ENCODE results near the gene ARHGEF2. TPM values are rescaled to one million over a fixed set of nuclear protein-coding genes. Genes with fewer than 3 reads are reported as not detected.

Gene ARHGEF2
- polyA plus RNA-seq, 1 of the 3 experiments (the other 2 are of a cell fraction), result 50.8 TPM

GRCh38 chr1:155934097-155934935, 44.0 kb downstream of the ARHGEF2 start, which contains the start of gene KHDC4:
KHDC4 (minus strand) TSS chr1:155934413; CDS start chr1:155934373, 40 bp downstream.
- H3K36me3 ChIP-seq (replicated peaks in 1 of 2; ENCODE audit: control insufficient read depth in 1 of 2, insufficient read depth in 2 of 2, low read length in 1 of 2), result peaks cover 26 to 33% of the 10 kb centered on the region in 2 experiments
- peaks cover 20 to 25% of the 10 kb centered on the region in 2 experiments for H3K4me1 ChIP-seq (ENCODE audit: control insufficient read depth in 1 of 2, insufficient read depth in 2 of 2, low read depth in 1 of 2, low read length in 1 of 2)
- TF ChIP-seq, protein P1, sequence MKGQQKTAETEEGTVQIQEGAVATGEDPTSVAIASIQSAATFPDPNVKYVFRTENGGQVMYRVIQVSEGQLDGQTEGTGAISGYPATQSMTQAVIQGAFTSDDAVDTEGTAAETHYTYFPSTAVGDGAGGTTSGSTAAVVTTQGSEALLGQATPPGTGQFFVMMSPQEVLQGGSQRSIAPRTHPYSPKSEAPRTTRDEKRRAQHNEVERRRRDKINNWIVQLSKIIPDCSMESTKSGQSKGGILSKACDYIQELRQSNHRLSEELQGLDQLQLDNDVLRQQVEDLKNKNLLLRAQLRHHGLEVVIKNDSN (IDR thresholded peaks at IDR 0.05; ENCODE audit: borderline replicate concordance, low read depth), result no peak
- TF ChIP-seq TAF1 (IDR thresholded peaks at IDR 0.05; ENCODE audit: borderline replicate concordance, low read depth, low read length) (peak; percentile 83), TCF12 (IDR thresholded peaks at IDR 0.05) (peak; percentile 56; the same call in 1 of the 2 replicates), SIN3A (IDR thresholded peaks at IDR 0.05; ENCODE audit: borderline replicate concordance, low read depth, low read length) (peak; percentile 83; the same call in 1 of the 2 replicates), RCOR1 (IDR thresholded peaks at IDR 0.05; ENCODE audit: low read length) (peak; percentile 29; the same call in 1 of the 2 replicates), TEAD4 (IDR thresholded peaks at IDR 0.05; ENCODE audit: borderline replicate concordance, insufficient read depth) (no peak), FOSL2 (IDR thresholded peaks at IDR 0.05; ENCODE audit: borderline replicate concordance, low read depth) (peak; percentile 11; the same call in 1 of the 2 replicates), FOXJ3 (CRISPR knock-in tag; IDR thresholded peaks at IDR 0.05) (no peak), SMC3 (IDR thresholded peaks at IDR 0.05; ENCODE audit: low read depth, low read length) (no peak), CHD2 (IDR thresholded peaks at IDR 0.05; ENCODE audit: low read length, partially characterized antibody) (peak; percentile 95), MXI1 (IDR thresholded peaks at IDR 0.05; ENCODE audit: low read depth, low read length) (peak; percentile 89), EZH2phosphoT487 (IDR thresholded peaks at IDR 0.05; ENCODE audit: borderline replicate concordance, low read depth) (no peak), ELF1 (IDR thresholded peaks at IDR 0.05) (peak; percentile 89), GATA2 (CRISPR knock-in tag; IDR thresholded peaks at IDR 0.05) (no peak), RFX5 (IDR thresholded peaks at IDR 0.05; ENCODE audit: low read length) (no peak), MEF2A (IDR thresholded peaks at IDR 0.05; ENCODE audit: borderline replicate concordance, low read depth) (no peak), FOXM1 (IDR thresholded peaks at IDR 0.05; ENCODE audit: low read depth) (no peak), CTCF (IDR thresholded peaks at IDR 0.05) (no peak), RAD21 (IDR thresholded peaks at IDR 0.05; ENCODE audit: low read length) (no peak), USF2 (IDR thresholded peaks at IDR 0.05; ENCODE audit: borderline replicate concordance, low read depth, low read length) (no peak), MAX (IDR thresholded peaks at IDR 0.05; ENCODE audit: low read depth) (peak; percentile 88)
- TF ChIP-seq, protein P2, sequence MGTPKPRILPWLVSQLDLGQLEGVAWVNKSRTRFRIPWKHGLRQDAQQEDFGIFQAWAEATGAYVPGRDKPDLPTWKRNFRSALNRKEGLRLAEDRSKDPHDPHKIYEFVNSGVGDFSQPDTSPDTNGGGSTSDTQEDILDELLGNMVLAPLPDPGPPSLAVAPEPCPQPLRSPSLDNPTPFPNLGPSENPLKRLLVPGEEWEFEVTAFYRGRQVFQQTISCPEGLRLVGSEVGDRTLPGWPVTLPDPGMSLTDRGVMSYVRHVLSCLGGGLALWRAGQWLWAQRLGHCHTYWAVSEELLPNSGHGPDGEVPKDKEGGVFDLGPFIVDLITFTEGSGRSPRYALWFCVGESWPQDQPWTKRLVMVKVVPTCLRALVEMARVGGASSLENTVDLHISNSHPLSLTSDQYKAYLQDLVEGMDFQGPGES (IDR thresholded peaks at IDR 0.05; ENCODE audit: low read depth, low read length), result no peak
- TF ChIP-seq, protein P3, sequence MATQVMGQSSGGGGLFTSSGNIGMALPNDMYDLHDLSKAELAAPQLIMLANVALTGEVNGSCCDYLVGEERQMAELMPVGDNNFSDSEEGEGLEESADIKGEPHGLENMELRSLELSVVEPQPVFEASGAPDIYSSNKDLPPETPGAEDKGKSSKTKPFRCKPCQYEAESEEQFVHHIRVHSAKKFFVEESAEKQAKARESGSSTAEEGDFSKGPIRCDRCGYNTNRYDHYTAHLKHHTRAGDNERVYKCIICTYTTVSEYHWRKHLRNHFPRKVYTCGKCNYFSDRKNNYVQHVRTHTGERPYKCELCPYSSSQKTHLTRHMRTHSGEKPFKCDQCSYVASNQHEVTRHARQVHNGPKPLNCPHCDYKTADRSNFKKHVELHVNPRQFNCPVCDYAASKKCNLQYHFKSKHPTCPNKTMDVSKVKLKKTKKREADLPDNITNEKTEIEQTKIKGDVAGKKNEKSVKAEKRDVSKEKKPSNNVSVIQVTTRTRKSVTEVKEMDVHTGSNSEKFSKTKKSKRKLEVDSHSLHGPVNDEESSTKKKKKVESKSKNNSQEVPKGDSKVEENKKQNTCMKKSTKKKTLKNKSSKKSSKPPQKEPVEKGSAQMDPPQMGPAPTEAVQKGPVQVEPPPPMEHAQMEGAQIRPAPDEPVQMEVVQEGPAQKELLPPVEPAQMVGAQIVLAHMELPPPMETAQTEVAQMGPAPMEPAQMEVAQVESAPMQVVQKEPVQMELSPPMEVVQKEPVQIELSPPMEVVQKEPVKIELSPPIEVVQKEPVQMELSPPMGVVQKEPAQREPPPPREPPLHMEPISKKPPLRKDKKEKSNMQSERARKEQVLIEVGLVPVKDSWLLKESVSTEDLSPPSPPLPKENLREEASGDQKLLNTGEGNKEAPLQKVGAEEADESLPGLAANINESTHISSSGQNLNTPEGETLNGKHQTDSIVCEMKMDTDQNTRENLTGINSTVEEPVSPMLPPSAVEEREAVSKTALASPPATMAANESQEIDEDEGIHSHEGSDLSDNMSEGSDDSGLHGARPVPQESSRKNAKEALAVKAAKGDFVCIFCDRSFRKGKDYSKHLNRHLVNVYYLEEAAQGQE (IDR thresholded peaks at IDR 0.05; ENCODE audit: low read depth, low read length), result no peak

More at GRCh38 chr1:155934097-155934935, 44.0 kb downstream of the ARHGEF2 start, which contains the start of gene KHDC4:
- Histone ChIP-seq H3K9me2 (no peaks in the 10 kb centered on the region), H3K9ac (peak within 1 kb of the TSS; percentile 98), H3K4me3 (ENCODE audit: low read depth in 2 of 2, low read length in 1 of 2) (peak within 1 kb of the TSS; percentile 76 to 86), H3K27ac (ENCODE audit: low read depth in 2 of 2, low read length in 1 of 2) (peak within 1 kb of the TSS; percentile 93 to 97), H3K4me2 (peak within 1 kb of the TSS; percentile 97), H3K9me3 (no peaks in the 10 kb centered on the region), H3K79me2 (ENCODE audit: insufficient read depth) (peaks cover 54% of the 10 kb centered on the region), H3F3A (replicated peaks; ENCODE audit: insufficient read depth) (peaks cover 27% of the 10 kb centered on the region), H4K20me1 (ENCODE audit: insufficient read depth) (peaks cover 37% of the 10 kb centered on the region), H3K27me3 (ENCODE audit: insufficient read depth) (no peaks in the 10 kb centered on the region), H2AFZ (ENCODE audit: low read depth) (peak within 1 kb of the TSS; percentile 95)
- under 1% methylated on average over 49 of the region's 50 CpGs for WGBS (ENCODE audit: low lambda C conversion rate)
- ChIA-PET CTCF (interaction anchor here (0.7 to 3.4 kb wide), 7 partner anchors 20 to 1710 kb away, joined by 3 to 18 read pairs (median 4); partner anchors contain the start of genes ARHGEF2 and UBQLN4), POLR2A (interaction anchor here (0.5 to 2.2 kb wide), 16 partner anchors 12 to 119 kb away, joined by 3 to 14 read pairs (median 4); partner anchors contain the start of genes ARHGEF2 and SYT11)
- DNase-seq, result peak; percentile 89

Data from SK-N-SH (cell line).